Bronchial epithelial cell (primary cell): ENCODE measurements around the gene GPATCH8. TPM values are rescaled to one million over a fixed set of nuclear protein-coding genes. Genes with fewer than 3 reads are reported as not detected.

Source experiments
- DNase-seq: peaks from one replicate; pipeline ENCODE4 v3.0.0-alpha.2; 2010; ENCODE audit warnings: low read depth
- FAIRE-seq: peaks from 2 replicates; lab custom pipeline; 2011; peaks lifted over from hg19 to GRCh38; lab: Jason Lieb, UNC
- H3K27me3 ChIP-seq: 2 replicates; pipeline ENCODE4 v1.5.1; 2011; ENCODE audit warnings: low read length; ENCODE audit not compliant: control insufficient read depth, insufficient read depth
- H3K36me3 ChIP-seq: 2 replicates; pipeline ENCODE4 v1.5.1; 2011; ENCODE audit warnings: low read length; ENCODE audit not compliant: control insufficient read depth, insufficient read depth
- H3K4me3 ChIP-seq: 2 replicates; pipeline ENCODE4 v1.5.1; 2011; ENCODE audit warnings: mild to moderate bottlenecking, low read depth, low read length, control low read depth
- total RNA-seq: library from RNA; depleted of rRNA; stranded (reverse); fragments of >200 nt; gene quantifications from 2 replicates; pipeline ENCODE4 v1.2.1, GENCODE V29; 2014
- TF ChIP-seq, protein P1 (sequence below): IDR thresholded peaks from 2 replicates; pipeline ENCODE4 v1.5.1; 2011; ENCODE audit warnings: mild to moderate bottlenecking, moderate library complexity, low read length, control low read depth, inconsistent platforms; ENCODE audit not compliant: insufficient read depth, severe bottlenecking

Gene GPATCH8
- total RNA-seq, 1 donor from 2014 or later: 14.2 TPM

DNA sequence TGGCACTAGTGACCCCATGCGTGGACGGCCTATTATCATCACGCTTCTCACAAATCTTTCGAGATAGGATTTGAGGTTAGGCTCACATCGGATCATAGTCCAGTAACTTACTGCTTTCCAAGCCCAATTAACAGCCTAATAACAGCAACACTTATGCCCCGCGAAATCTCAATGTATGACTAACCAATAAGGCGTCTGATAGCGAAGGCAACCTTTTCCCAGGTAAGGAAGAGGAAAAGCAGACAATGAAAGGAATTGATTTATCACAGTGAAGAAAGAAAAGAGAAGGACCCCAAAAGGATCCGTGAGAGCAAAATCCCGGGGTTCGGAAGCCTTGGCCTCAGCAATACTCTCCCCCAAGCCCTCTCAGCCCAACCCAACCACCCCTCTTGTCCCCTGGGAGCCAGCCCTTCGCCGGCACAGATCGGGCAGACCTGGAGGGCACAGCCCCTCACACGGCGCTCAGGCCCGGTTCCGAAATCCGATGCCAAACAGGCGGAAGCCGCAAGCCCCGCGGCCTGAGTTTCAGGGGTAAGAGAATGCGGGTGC, 534 bp downstream of the GPATCH8 start:
- Histone ChIP-seq H3K27me3 (no peaks in the 10 kb centered on the region), H3K4me3 (peak overlapping the region; percentile 63), H3K36me3 (no peaks in the 10 kb centered on the region)
- FAIRE-seq (no peak), DNase-seq (peak; percentile 61)
- TF ChIP-seq, protein P1, sequence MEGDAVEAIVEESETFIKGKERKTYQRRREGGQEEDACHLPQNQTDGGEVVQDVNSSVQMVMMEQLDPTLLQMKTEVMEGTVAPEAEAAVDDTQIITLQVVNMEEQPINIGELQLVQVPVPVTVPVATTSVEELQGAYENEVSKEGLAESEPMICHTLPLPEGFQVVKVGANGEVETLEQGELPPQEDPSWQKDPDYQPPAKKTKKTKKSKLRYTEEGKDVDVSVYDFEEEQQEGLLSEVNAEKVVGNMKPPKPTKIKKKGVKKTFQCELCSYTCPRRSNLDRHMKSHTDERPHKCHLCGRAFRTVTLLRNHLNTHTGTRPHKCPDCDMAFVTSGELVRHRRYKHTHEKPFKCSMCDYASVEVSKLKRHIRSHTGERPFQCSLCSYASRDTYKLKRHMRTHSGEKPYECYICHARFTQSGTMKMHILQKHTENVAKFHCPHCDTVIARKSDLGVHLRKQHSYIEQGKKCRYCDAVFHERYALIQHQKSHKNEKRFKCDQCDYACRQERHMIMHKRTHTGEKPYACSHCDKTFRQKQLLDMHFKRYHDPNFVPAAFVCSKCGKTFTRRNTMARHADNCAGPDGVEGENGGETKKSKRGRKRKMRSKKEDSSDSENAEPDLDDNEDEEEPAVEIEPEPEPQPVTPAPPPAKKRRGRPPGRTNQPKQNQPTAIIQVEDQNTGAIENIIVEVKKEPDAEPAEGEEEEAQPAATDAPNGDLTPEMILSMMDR: no peak

GRCh38 chr17:44501866-44502375, 1.3 kb downstream of the GPATCH8 start:
- Histone ChIP-seq H3K4me3 (peak overlapping the region; percentile 63), H3K36me3 (no peaks in the 10 kb centered on the region), H3K27me3 (no peaks in the 10 kb centered on the region)
- FAIRE-seq (no peak), DNase-seq (peak; percentile 17)
- TF ChIP-seq, protein P1: no peak

DNA sequence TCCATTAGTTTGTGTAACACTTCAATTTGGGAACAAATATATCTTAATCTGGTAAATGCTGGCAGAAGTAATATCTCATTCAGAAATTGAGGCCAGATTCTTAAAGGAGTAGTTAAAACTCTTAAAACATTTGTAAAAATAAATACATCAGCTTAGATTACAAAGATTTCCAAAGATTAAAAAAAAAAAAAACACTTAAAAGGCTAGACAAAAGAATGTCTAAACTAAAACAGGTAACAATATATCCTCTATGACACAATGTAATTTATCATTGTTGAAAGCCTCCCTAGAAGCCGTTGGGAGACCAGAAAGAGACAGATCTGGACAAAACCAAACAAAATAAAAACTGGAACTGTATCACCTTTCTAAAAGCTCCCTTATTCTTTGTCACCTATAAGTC, 3.5 kb downstream of the GPATCH8 start:
- no peak for DNase-seq
- TF ChIP-seq, protein P1: no peak

DNA sequence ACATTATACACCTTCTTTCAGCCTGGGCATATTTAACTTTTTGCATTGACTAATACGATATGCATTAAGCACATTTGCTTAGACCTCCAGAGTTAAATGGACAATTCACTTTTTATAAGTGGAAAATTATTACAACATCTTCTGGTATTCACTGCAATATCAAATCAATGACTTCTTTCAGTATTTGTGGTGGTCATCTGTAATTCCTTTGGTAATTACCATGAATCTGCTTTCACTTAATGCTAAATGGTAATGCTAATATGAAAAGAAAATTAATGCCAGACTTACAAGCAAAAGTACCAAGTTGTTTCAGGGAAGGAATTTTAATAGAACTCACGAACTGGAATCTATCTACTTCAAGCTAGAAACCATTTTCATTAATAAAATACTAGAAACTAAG, 6.4 kb downstream of the GPATCH8 start:
- Histone ChIP-seq H3K4me3 (no peak overlapping the region), H3K36me3 (no peaks in the 10 kb centered on the region), H3K27me3 (no peaks in the 10 kb centered on the region)
- TF ChIP-seq, protein P1: no peak
- no peak for FAIRE-seq
- DNase-seq: no peak

More for the DNA sequence above, 3.5 kb downstream of the GPATCH8 start:
- Histone ChIP-seq H3K27me3 (no peaks in the 10 kb centered on the region), H3K4me3 (no peak overlapping the region), H3K36me3 (no peaks in the 10 kb centered on the region)
- no peak for FAIRE-seq

DNA sequence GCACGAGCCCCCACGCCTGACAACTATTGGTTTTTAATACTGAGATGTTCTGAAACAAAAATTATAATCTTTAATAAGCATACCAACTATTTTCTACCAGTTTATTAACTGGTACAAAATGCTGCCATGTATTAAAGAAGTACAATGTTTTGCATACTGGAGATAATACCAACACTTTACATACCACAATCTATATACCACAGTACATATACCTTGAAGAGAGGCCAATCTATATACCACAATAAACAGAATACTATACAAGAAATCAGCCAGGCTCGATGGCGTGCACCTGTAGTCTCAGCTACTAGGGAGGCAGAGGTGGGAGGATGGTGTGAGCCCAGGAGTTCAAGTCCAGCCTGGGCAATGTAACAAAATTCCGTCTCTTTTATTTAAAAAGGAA, 9.9 kb downstream of the GPATCH8 start:
- DNase-seq: no peak
- no peak overlapping the region for H3K4me3 ChIP-seq
- TF ChIP-seq, protein P1: no peak
- no peaks in the 10 kb centered on the region for H3K36me3 ChIP-seq
- H3K27me3 ChIP-seq: no peaks in the 10 kb centered on the region
- no peak for FAIRE-seq
